SK-N-SH treated with all-trans-retinoic acid at 6 μM for 48 hours (cell line): Measurements from ENCODE around the gene RAG1.

Experiments
- CREB5 ChIP-seq: fragments of 250-450 bp; sonication (Bioruptor Pico); IDR thresholded peaks from 2 replicates; pipeline ENCODE4 v1.5.1; 2020; ENCODE audit warnings: low read depth, mild to moderate bottlenecking, moderate library complexity
- ISL1 ChIP-seq: fragments of 250-450 bp; sonication (Bioruptor Pico); IDR thresholded peaks from 2 replicates; pipeline ENCODE4 v2.1.2; 2022; ENCODE audit warnings: mild to moderate bottlenecking, moderate library complexity
- ZFP3 ChIP-seq: fragments of 250-450 bp; sonication (Bioruptor Pico); IDR thresholded peaks from 2 replicates; pipeline ENCODE4 v1.5.0; 2020; ENCODE audit warnings: mild to moderate bottlenecking, moderate library complexity

GRCh38 chr11:36596880-36597279, 29.1 kb downstream of the RAG1 start:
- TF ChIP-seq ISL1 (CRISPR knock-in tag) (no peak), CREB5 (no peak), ZFP3 (CRISPR knock-in tag) (no peak)
